Measurements from ENCODE around the gene PPP1R7.

Gene PPP1R7

DNA sequence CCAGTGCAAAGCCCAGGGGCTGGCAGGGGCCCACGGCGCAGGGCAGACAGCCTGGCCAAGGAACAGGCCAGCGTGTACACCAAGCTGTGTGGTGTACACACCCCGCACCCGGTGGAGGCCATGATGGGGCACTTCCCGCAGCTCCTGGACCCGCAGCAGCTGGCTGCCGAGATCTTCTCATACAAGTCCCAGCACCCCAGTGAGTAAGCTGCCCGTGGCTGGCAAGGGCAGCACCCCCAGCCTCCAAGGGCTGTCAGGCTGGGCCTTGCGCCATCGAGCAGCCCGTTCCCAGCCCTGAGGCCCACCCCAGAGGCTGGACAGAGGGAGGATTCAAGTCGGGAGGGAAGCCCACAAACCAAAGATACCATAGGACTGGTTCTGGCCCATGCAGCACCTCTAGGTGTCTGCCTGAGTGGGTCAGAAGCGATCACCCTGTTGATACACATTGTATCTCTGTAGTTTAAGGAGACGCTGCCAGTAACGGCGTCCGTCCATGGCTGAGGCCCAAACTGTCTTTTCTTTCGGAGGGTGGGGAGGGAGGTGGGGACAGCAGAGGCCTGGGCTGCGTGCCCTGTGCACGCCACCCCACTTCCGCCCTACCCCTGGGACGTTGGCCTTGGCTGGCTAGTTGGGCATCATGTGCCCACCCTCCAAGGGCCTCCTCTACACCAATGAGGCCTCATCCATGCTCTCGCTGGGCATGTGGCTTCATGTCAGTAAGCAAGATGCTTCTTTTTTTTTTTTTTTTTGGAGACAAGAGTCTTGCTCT, 31.3 kb upstream of the PPP1R7 start:
- DNase-seq (ENCODE audit: extremely low spot score, insufficient read length, low read depth) (no peak), FAIRE-seq (no peak)

GRCh38 chr2:241120440-241120839, 29.8 kb upstream of the PPP1R7 start:
- DNase-seq (ENCODE audit: extremely low spot score, insufficient read length, low read depth) (no peak), FAIRE-seq (peak; percentile 54)

- FAIRE-seq (no peak), DNase-seq (ENCODE audit: extremely low spot score, insufficient read length, low read depth) (no peak)
Measured at GRCh38 chr2:241121008-241121407, 29.3 kb upstream of the PPP1R7 start.

- DNase-seq (ENCODE audit: extremely low spot score, insufficient read length, low read depth) (no peak), FAIRE-seq (no peak)
Measured at GRCh38 chr2:241122376-241123002, 27.8 kb upstream of the PPP1R7 start.

- DNase-seq (ENCODE audit: extremely low spot score, insufficient read length, low read depth) (no peak), FAIRE-seq (no peak)
Measured at GRCh38 chr2:241123816-241124536, 26.3 kb upstream of the PPP1R7 start.

DNA sequence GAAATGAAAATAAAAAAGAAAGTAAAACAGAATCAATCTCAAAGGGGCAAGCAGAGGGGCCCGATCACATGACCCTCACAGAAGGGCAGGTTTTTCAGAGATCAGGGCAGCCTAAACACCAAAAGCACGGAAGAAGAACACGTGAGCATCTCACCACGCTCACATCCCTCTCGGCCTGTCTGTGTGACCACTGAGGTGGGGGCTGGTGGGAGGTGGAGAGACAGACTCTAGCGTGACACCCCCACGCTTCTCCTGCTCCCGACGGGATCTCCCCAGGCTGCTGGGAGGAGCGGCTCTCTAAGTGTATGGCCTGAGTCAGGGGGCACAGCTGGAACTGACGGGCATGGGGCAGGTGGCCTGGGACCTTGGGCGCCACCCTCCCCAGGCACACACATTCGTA, 24.6 kb upstream of the PPP1R7 start:
- DNase-seq (ENCODE audit: extremely low spot score, insufficient read length, low read depth): no peak
- FAIRE-seq: peak; percentile 33

DNA sequence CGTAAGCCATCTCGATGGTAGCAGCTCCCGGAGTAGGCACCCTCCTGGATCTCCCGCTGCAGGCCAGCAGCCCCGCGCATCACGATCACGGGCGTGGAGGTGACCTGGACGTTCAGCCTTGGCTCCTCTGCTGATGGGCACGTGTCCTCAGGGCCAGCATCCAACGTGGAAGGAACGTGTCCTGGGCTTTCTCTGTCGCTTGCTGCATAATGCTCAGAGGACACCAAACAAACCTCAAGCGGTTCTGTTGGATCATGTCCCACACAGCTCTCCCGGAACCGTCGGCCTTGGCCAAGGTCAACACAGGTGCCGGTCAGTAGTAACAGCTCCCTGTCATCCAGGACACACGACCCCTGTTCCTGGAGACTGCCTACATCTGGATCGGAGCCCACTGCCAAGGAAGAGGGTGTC, 24.1 kb upstream of the PPP1R7 start:
- FAIRE-seq (no peak), DNase-seq (ENCODE audit: extremely low spot score, insufficient read length, low read depth) (no peak)

GRCh38 chr2:241126771-241127202, 23.5 kb upstream of the PPP1R7 start:
- no peak for DNase-seq (ENCODE audit: extremely low spot score, insufficient read length, low read depth)
- no peak for FAIRE-seq

DNA sequence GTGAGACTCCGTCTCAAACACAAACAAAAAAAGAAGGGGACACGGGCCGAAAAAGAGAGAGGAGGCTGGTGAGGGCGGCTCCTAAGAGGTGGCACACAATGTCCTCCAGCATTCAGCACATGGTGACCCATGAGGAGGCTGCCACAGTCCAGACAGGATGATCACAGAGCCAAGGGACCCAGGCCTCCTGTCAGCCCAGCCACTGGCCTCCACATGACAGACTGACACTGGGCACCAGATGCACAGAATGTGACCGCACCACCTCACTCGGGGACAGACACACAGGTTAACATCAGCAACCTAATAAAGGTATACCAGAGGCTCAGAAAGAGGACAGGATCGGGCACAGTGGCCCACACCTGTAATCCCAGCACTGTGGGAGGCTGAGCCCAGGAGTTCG, 22.0 kb upstream of the PPP1R7 start:
- DNase-seq (ENCODE audit: extremely low spot score, insufficient read length, low read depth): no peak
- FAIRE-seq: no peak

GRCh38 chr2:241129086-241129871, 21.0 kb upstream of the PPP1R7 start:
- FAIRE-seq: peak; percentile 62
- no peak for DNase-seq (ENCODE audit: extremely low spot score, insufficient read length, low read depth)

DNA sequence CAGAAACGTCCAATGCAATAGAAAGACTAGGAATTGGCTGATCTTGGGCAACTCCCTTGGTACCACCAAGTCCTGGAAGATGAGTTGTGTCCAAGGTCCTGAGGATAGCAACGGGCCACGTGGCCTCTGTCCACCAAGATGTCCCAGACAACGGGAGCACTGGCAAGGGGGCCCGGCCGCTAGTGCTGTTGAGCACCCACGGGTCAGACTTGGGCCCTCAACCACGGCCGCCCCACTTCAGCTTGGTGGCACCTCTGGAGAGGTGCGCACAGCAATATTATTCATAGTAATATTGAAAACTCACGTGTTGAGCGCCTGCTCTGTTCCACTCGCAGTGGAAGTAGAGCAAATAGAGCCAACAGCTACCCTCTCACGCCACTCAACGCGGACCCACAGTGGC, 20.0 kb upstream of the PPP1R7 start:
- FAIRE-seq (no peak), DNase-seq (ENCODE audit: extremely low spot score, insufficient read length, low read depth) (no peak)

DNA sequence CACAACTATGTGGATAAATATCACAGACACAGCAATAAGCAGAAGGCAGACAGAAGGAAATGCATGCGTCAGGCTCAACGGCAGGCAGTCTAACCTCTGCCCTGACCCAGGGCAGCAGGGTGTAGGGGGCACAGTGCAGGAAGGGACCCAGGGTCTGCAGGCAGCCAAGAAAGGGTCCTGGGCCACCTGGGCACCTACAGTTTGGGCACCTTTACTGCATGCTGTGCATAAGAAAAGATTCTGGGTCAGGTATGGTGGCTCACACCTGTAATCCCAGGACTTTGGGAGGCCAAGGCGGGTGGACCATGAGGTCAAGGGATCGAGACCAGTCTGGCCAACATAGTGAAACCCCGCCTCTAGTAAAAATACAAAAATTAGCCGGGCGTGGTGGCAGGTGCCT, 18.7 kb upstream of the PPP1R7 start:
- DNase-seq (ENCODE audit: extremely low spot score, insufficient read length, low read depth) (no peak), FAIRE-seq (no peak)

DNA sequence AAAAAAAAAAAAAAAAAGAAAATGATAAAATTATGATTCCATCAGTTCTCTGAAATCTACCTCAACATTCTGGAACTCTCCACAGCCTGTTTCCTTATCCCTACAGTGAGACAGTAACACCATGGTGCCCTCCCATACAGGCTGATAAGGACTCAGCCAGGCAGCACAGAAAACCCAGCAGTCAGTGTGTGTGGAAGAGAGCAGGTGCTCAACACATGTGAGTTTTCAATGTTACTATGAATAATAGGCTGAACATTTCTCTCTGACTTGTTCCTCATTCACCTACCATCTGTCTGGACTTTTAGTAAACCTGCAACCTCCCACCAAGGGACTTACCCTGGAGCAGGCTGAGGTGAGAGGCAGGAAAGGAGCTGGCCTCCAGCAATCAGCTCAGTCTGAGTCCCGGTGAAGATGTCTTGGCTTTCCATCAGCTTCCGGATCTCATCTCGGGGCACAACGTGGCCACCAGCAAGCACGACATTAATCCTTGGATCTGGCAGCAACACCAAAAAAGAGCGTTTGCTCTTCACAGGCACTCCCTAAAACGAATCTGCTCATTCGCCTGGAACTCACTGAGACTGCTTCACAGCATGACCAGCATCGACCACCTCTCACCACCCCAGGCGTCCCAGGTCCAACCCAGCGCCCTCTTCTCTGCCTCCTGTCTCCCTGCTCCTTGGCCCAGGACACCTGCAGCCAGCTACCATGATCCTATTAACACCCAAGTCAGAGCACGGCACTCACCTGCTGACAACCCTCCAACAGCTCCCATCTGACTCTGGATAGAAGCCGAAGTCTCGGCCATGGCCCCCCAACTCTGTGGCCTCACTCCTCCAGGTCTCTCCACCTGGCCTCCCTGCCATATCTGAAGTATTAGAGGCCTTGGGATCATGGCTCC, 17.5 kb upstream of the PPP1R7 start:
- peak; percentile 33 for FAIRE-seq
- no peak for DNase-seq (ENCODE audit: extremely low spot score, insufficient read length, low read depth)

- FAIRE-seq: no peak
Measured at GRCh38 chr2:241133436-241133820, 16.8 kb upstream of the PPP1R7 start.

GRCh38 chr2:241134711-241135110, 15.6 kb upstream of the PPP1R7 start:
- DNase-seq (ENCODE audit: extremely low spot score, insufficient read length, low read depth) (no peak), FAIRE-seq (no peak)

More at GRCh38 chr2:241133436-241133820, 16.8 kb upstream of the PPP1R7 start:
- no peak for DNase-seq (ENCODE audit: extremely low spot score, insufficient read length, low read depth)

GRCh38 chr2:241135737-241136136, 14.5 kb upstream of the PPP1R7 start:
- DNase-seq (ENCODE audit: extremely low spot score, insufficient read length, low read depth): no peak
- FAIRE-seq: no peak

DNA sequence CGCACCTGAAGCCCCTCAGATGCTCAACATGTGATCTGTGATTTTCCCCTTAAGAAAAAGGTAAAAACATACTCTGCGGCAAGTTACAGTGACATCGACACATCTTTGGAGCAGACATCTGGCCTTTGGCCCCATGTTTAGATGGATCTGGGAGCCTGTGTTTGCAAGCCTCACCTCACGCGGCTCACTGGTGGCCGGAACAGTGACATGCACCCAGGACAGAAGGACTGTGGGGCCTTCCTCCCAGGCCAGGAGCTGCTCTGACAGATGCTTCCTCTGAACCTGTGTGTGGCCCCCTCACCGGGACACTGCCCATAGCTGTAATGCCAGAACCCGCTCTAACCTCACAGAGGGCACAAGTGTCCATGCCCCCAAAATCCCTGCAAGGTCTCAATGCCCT, 14.1 kb upstream of the PPP1R7 start:
- FAIRE-seq (no peak), DNase-seq (ENCODE audit: extremely low spot score, insufficient read length, low read depth) (no peak)

- no peak for DNase-seq (ENCODE audit: extremely low spot score, insufficient read length, low read depth)
- no peak for FAIRE-seq
Measured at GRCh38 chr2:241136661-241137260, 13.5 kb upstream of the PPP1R7 start.

All from GM18507 (cell line).